HFF-Myc (cell line): ENCODE results near the gene DENND1A.

Experiments
- DNase-seq: peaks from one replicate; pipeline ENCODE4 v3.0.0-alpha.2; 2011; ENCODE audit warnings: low read depth; ENCODE audit errors: extremely low read depth
- H3K4me3 ChIP-seq: replicated peaks from 2 replicates; pipeline ENCODE4 v1.5.1; 2011; ENCODE audit warnings: low read depth, mild to moderate bottlenecking, control low read depth, low read length
- CTCF ChIP-seq: IDR thresholded peaks from 2 replicates; pipeline ENCODE4 v1.5.1; 2012; ENCODE audit warnings: mild to moderate bottlenecking, low read depth, low read length, control low read depth; ENCODE audit errors: missing control alignments

Gene DENND1A

GRCh38 chr9:123564652-123565051 lies 365.3 kb downstream of the DENND1A start:
- DNase-seq = no peak
- no peak overlapping the region for H3K4me3 ChIP-seq
- no peak for TF ChIP-seq CTCF

GRCh38 chr9:123562844-123563346 lies 367.0 kb downstream of the DENND1A start:
- TF ChIP-seq CTCF = no peak

GRCh38 chr9:123561046-123561445 lies 368.9 kb downstream of the DENND1A start:
- DNase-seq = no peak
- no peak for TF ChIP-seq CTCF
- no peak overlapping the region for H3K4me3 ChIP-seq

More at GRCh38 chr9:123562844-123563346, 367.0 kb downstream of the DENND1A start:
- DNase-seq = no peak
- H3K4me3 ChIP-seq = no peak overlapping the region

- no peak for DNase-seq
- no peak for TF ChIP-seq CTCF
- no peak overlapping the region for H3K4me3 ChIP-seq
These were observed 373.2 kb downstream of the DENND1A start for GRCh38 chr9:123556464-123557435.

- TF ChIP-seq CTCF = no peak
- no peak for DNase-seq
- H3K4me3 ChIP-seq = no peak overlapping the region
These were observed 374.3 kb downstream of the DENND1A start for GRCh38 chr9:123555646-123556045.

GRCh38 chr9:123552530-123552929 lies 377.4 kb downstream of the DENND1A start:
- TF ChIP-seq CTCF = no peak
- H3K4me3 ChIP-seq = no peak overlapping the region
- DNase-seq = no peak

GRCh38 chr9:123551734-123552133 lies 378.2 kb downstream of the DENND1A start:
- H3K4me3 ChIP-seq = no peak overlapping the region
- TF ChIP-seq CTCF = no peak
- DNase-seq = no peak
